ENCODE results near the gene SMYD3.

SMYD3 gene

DNA sequence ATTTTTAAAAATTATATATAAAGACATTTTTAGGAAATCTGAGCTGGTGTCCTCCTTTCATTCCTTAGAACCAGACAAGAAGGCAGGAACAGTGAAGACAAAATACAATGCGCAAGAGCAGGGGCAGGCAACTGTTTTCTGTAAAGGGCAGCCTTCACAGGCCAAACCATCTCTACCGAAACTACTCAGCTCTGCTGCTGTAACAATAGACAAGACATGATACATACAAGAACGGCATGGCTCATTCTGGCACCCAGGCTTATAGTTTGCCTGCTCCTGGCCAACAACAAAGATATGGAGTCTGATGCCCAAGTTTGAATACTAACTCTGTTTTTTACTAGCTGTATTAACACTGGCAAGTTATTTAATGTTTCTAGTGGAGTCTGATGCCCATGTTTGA is 232.0 kb downstream of the SMYD3 start:
- Histone ChIP-seq H3K4me1 (ENCODE audit: control insufficient read depth, low read length) (no peaks in the 10 kb centered on the region), H3K9me2 (replicated peaks; ENCODE audit: control insufficient read depth, low read length) (no peaks in the 10 kb centered on the region), H3K4me3 (ENCODE audit: low read length) (no peak overlapping the region), H3K4me2 (ENCODE audit: low read length) (no peak overlapping the region), H3F3A (ENCODE audit: control insufficient read depth, insufficient read depth) (no peaks in the 10 kb centered on the region), H3K9me3 (ENCODE audit: control insufficient read depth, insufficient read depth, low read length) (no peaks in the 10 kb centered on the region), H3K27me3 (ENCODE audit: control insufficient read depth, low read length) (no peaks in the 10 kb centered on the region), H3K27ac (ENCODE audit: low read depth, low read length) (no peak overlapping the region), H3K79me2 (ENCODE audit: control insufficient read depth, low read length) (no peaks in the 10 kb centered on the region), H4K20me1 (ENCODE audit: control insufficient read depth, insufficient read depth, low read depth, low read length) (no peaks in the 10 kb centered on the region), H3K36me3 (ENCODE audit: control insufficient read depth, low read length) (no peaks in the 10 kb centered on the region)
- no peak for TF ChIP-seq EZH2phosphoT487 (IDR thresholded peaks at IDR 0.05; ENCODE audit: borderline replicate concordance, low read length)
- TF ChIP-seq, protein P1, sequence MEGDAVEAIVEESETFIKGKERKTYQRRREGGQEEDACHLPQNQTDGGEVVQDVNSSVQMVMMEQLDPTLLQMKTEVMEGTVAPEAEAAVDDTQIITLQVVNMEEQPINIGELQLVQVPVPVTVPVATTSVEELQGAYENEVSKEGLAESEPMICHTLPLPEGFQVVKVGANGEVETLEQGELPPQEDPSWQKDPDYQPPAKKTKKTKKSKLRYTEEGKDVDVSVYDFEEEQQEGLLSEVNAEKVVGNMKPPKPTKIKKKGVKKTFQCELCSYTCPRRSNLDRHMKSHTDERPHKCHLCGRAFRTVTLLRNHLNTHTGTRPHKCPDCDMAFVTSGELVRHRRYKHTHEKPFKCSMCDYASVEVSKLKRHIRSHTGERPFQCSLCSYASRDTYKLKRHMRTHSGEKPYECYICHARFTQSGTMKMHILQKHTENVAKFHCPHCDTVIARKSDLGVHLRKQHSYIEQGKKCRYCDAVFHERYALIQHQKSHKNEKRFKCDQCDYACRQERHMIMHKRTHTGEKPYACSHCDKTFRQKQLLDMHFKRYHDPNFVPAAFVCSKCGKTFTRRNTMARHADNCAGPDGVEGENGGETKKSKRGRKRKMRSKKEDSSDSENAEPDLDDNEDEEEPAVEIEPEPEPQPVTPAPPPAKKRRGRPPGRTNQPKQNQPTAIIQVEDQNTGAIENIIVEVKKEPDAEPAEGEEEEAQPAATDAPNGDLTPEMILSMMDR (IDR thresholded peaks at IDR 0.05; ENCODE audit: low read depth, low read length, poor library complexity, severe bottlenecking) = no peak

DNA sequence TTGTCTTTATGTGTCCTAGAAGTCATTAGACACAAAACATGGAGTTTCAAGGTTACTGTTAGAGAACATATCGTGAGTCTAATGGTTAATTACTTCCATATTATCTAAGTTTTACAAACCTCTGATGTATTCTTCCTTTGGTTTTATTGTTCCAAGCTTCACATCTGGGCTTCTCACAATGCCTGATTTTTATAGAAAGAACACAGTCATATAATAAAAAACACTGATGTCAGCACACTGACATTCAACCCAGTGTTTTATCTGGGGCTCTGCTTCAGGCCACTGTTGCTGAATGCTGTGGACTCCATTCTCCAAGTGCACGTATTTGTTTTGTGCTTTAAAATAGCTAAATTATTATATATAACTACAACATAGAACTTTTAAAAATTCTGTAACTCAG is 232.9 kb downstream of the SMYD3 start:
- Histone ChIP-seq H3K9me2 (replicated peaks; ENCODE audit: control insufficient read depth, low read length) (no peaks in the 10 kb centered on the region), H3K4me2 (ENCODE audit: low read length) (no peak overlapping the region), H3K79me2 (ENCODE audit: control insufficient read depth, low read length) (no peaks in the 10 kb centered on the region), H3K27me3 (ENCODE audit: control insufficient read depth, low read length) (no peaks in the 10 kb centered on the region), H3K27ac (ENCODE audit: low read depth, low read length) (no peak overlapping the region), H3K36me3 (ENCODE audit: control insufficient read depth, low read length) (no peaks in the 10 kb centered on the region), H3K4me3 (ENCODE audit: low read length) (no peak overlapping the region), H3K9me3 (ENCODE audit: control insufficient read depth, insufficient read depth, low read length) (no peaks in the 10 kb centered on the region), H4K20me1 (ENCODE audit: control insufficient read depth, insufficient read depth, low read depth, low read length) (no peaks in the 10 kb centered on the region), H3F3A (ENCODE audit: control insufficient read depth, insufficient read depth) (no peaks in the 10 kb centered on the region), H3K4me1 (ENCODE audit: control insufficient read depth, low read length) (no peaks in the 10 kb centered on the region)
- no peak for TF ChIP-seq EZH2phosphoT487 (IDR thresholded peaks at IDR 0.05; ENCODE audit: borderline replicate concordance, low read length)
- TF ChIP-seq, protein P1 (IDR thresholded peaks at IDR 0.05; ENCODE audit: low read depth, low read length, poor library complexity, severe bottlenecking) = no peak

GRCh38 chr1:246271516-246271915 is 235.6 kb downstream of the SMYD3 start:
- Histone ChIP-seq H3K4me1 (ENCODE audit: control insufficient read depth, low read length) (no peaks in the 10 kb centered on the region), H3K4me3 (ENCODE audit: low read length) (no peak overlapping the region), H3K9me2 (replicated peaks; ENCODE audit: control insufficient read depth, low read length) (no peaks in the 10 kb centered on the region), H4K20me1 (ENCODE audit: control insufficient read depth, insufficient read depth, low read depth, low read length) (no peaks in the 10 kb centered on the region), H3K9me3 (ENCODE audit: control insufficient read depth, insufficient read depth, low read length) (no peaks in the 10 kb centered on the region), H3K79me2 (ENCODE audit: control insufficient read depth, low read length) (no peaks in the 10 kb centered on the region), H3K36me3 (ENCODE audit: control insufficient read depth, low read length) (no peaks in the 10 kb centered on the region), H3K4me2 (ENCODE audit: low read length) (no peak overlapping the region), H3K27me3 (ENCODE audit: control insufficient read depth, low read length) (no peaks in the 10 kb centered on the region), H3K27ac (ENCODE audit: low read depth, low read length) (no peak overlapping the region), H3F3A (ENCODE audit: control insufficient read depth, insufficient read depth) (no peaks in the 10 kb centered on the region)
- TF ChIP-seq, protein P1 (IDR thresholded peaks at IDR 0.05; ENCODE audit: low read depth, low read length, poor library complexity, severe bottlenecking) = no peak
- no peak for TF ChIP-seq EZH2phosphoT487 (IDR thresholded peaks at IDR 0.05; ENCODE audit: borderline replicate concordance, low read length)

- H3K4me3 ChIP-seq (ENCODE audit: low read length) = no peak overlapping the region
- no peaks in the 10 kb centered on the region for H3K36me3 ChIP-seq (ENCODE audit: control insufficient read depth, low read length)
- no peaks in the 10 kb centered on the region for H4K20me1 ChIP-seq (ENCODE audit: control insufficient read depth, insufficient read depth, low read depth, low read length)
- H3K27me3 ChIP-seq (ENCODE audit: control insufficient read depth, low read length) = no peaks in the 10 kb centered on the region
- no peaks in the 10 kb centered on the region for H3F3A ChIP-seq (ENCODE audit: control insufficient read depth, insufficient read depth)
- H3K4me1 ChIP-seq (ENCODE audit: control insufficient read depth, low read length) = no peaks in the 10 kb centered on the region
- H3K9me2 ChIP-seq (replicated peaks; ENCODE audit: control insufficient read depth, low read length) = no peaks in the 10 kb centered on the region
- no peak overlapping the region for H3K27ac ChIP-seq (ENCODE audit: low read depth, low read length)
- no peaks in the 10 kb centered on the region for H3K79me2 ChIP-seq (ENCODE audit: control insufficient read depth, low read length)
- H3K9me3 ChIP-seq (ENCODE audit: control insufficient read depth, insufficient read depth, low read length) = no peaks in the 10 kb centered on the region
- TF ChIP-seq EZH2phosphoT487 (IDR thresholded peaks at IDR 0.05; ENCODE audit: borderline replicate concordance, low read length) = no peak
- TF ChIP-seq, protein P1 (IDR thresholded peaks at IDR 0.05; ENCODE audit: low read depth, low read length, poor library complexity, severe bottlenecking) = no peak
- H3K4me2 ChIP-seq (ENCODE audit: low read length) = no peak overlapping the region
These were observed 236.8 kb downstream of the SMYD3 start for GRCh38 chr1:246270236-246270635.

Data from DOHH2 (cell line).